ENCODE measurements around the gene AIG1.

- no peak for TF ChIP-seq CTCF (IDR thresholded peaks at IDR 0.05)
- TF ChIP-seq POLR2A (IDR thresholded peaks at IDR 0.05) = no peak
- no peak for TF ChIP-seq EP300 (IDR thresholded peaks at IDR 0.05)
- TF ChIP-seq POLR2AphosphoS5 (IDR thresholded peaks at IDR 0.05) = no peak
Observed at GRCh38 chr6:143270026-143270425, 209.3 kb downstream of the AIG1 start.
